Nephron progenitor cell (in vitro differentiated cells): ENCODE measurements around the gene CD302.
"Not testable (repeated sequence)": the region's sequence is repeated elsewhere in the genome, so short reads cannot be mapped to it uniquely, and the experiment has no call there.

Experiments
- DNase-seq: peaks from one replicate; pipeline ENCODE4 v3.0.0; 2021
- H3K27ac Mint-ChIP-seq: 2 replicates; pipeline ENCODE4 v1.8.0; 2021; ENCODE audit warnings: mild to moderate bottlenecking, moderate library complexity, mixed read lengths
- H3K27me3 Mint-ChIP-seq: 2 replicates; pipeline ENCODE4 v1.8.0; 2021; ENCODE audit warnings: mild to moderate bottlenecking, low read depth, mixed read lengths; ENCODE audit not compliant: poor library complexity
- H3K36me3 Mint-ChIP-seq: 2 replicates; pipeline ENCODE4 v1.8.0; 2021; ENCODE audit warnings: low read depth, mixed read lengths
- H3K4me1 Mint-ChIP-seq: 2 replicates; pipeline ENCODE4 v1.8.0; 2021; ENCODE audit warnings: mixed read lengths
- H3K4me3 Mint-ChIP-seq: 2 replicates; pipeline ENCODE4 v1.8.0; 2021; ENCODE audit warnings: mild to moderate bottlenecking, moderate library complexity, mixed read lengths
- H3K9me3 Mint-ChIP-seq: 2 replicates; pipeline ENCODE4 v1.8.0; 2021; ENCODE audit warnings: mild to moderate bottlenecking, moderate library complexity, mixed read lengths
- CTCF ChIP-seq: fragments of 200-600 bp; sonication (generic); IDR thresholded peaks from 2 replicates; pipeline ENCODE4 v1.5.0; 2021; ENCODE audit warnings: antibody characterized with exemption

CD302 gene

GRCh38 chr2:159735648-159736047, 62.4 kb downstream of the CD302 start:
- no peak for TF ChIP-seq CTCF
- no peaks in the 10 kb centered on the region for H3K27me3 Mint-ChIP-seq
- H3K4me1 Mint-ChIP-seq, result no peaks in the 10 kb centered on the region
- no peak overlapping the region for H3K27ac Mint-ChIP-seq
- H3K36me3 Mint-ChIP-seq, result peaks cover 73% of the 10 kb centered on the region
- no peak for DNase-seq
- no peak overlapping the region for H3K4me3 Mint-ChIP-seq
- no peaks in the 10 kb centered on the region for H3K9me3 Mint-ChIP-seq

- Mint-ChIP-seq H3K27me3 (peaks cover 3% of the 10 kb centered on the region), H3K27ac (no peak overlapping the region), H3K36me3 (peaks cover 90% of the 10 kb centered on the region), H3K4me3 (no peak overlapping the region), H3K4me1 (no peaks in the 10 kb centered on the region), H3K9me3 (peaks cover 35% of the 10 kb centered on the region)
- TF ChIP-seq CTCF, result no peak
- DNase-seq, result no peak
These were observed 69.4 kb downstream of the CD302 start for GRCh38 chr2:159728629-159729028.

- Mint-ChIP-seq H3K36me3 (peaks cover 97% of the 10 kb centered on the region), H3K9me3 (peaks cover 61% of the 10 kb centered on the region), H3K27me3 (peaks cover 3% of the 10 kb centered on the region), H3K4me1 (no peaks in the 10 kb centered on the region), H3K27ac (no peak overlapping the region), H3K4me3 (no peak overlapping the region)
- DNase-seq, result no peak
- TF ChIP-seq CTCF, result no peak
These were observed 72.3 kb downstream of the CD302 start for GRCh38 chr2:159725713-159726112.

- H3K4me1 Mint-ChIP-seq, DNase-seq, H3K27ac Mint-ChIP-seq, H3K27me3 Mint-ChIP-seq, H3K4me3 Mint-ChIP-seq: not testable (repeated sequence)
- Mint-ChIP-seq H3K36me3 (peaks cover 97% of the 10 kb centered on the region), H3K9me3 (peaks cover 67% of the 10 kb centered on the region)
These were observed 73.0 kb downstream of the CD302 start for GRCh38 chr2:159724795-159725572.

GRCh38 chr2:159722580-159722979, 75.4 kb downstream of the CD302 start:
- peaks cover 73% of the 10 kb centered on the region for H3K9me3 Mint-ChIP-seq
- peaks cover 100% of the 10 kb centered on the region for H3K36me3 Mint-ChIP-seq
- TF ChIP-seq CTCF, result no peak
- peaks cover 3% of the 10 kb centered on the region for H3K27me3 Mint-ChIP-seq
- no peak overlapping the region for H3K4me3 Mint-ChIP-seq
- no peaks in the 10 kb centered on the region for H3K4me1 Mint-ChIP-seq
- DNase-seq, result no peak
- H3K27ac Mint-ChIP-seq, result no peak overlapping the region

GRCh38 chr2:159720676-159721075, 77.3 kb downstream of the CD302 start:
- H3K27ac Mint-ChIP-seq, result peak overlapping the region; percentile 34
- H3K36me3 Mint-ChIP-seq, result peaks cover 100% of the 10 kb centered on the region

More at GRCh38 chr2:159720676-159721075, 77.3 kb downstream of the CD302 start:
- Mint-ChIP-seq H3K4me3 (no peak overlapping the region), H3K27me3 (no peaks in the 10 kb centered on the region), H3K4me1 (peaks cover 2% of the 10 kb centered on the region), H3K9me3 (peaks cover 61% of the 10 kb centered on the region)
- no peak for DNase-seq
- TF ChIP-seq CTCF, result no peak
